ENCODE data around the gene JPT2. TPM values are rescaled to one million over a fixed set of nuclear protein-coding genes. Genes with fewer than 3 reads are reported as not detected.

JPT2 gene
- total RNA-seq, 4 donors from 2014 or later = 20.8 to 57.5 (median 38.2) TPM

DNA sequence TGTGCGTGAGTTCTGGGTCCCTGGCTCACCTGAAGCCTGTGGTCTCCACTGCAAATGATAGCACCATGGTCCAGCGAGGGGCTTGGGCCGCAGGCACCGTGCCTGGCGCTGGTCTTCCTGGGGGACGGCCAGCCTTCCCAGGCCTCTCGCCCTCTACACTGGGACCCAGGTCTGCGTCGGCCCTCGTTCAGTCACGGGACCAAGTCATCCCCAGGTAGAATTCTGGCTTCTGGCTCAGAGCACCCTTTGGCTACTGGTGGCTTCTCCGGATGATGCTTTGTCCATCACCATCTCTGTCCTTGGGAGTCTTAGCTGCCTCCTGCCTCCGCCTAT is 45.5 kb upstream of the JPT2 start:
- Histone ChIP-seq H3K36me3 (peaks cover 45 to 92% (median 75%) of the 10 kb centered on the region in 4 donors), H3K4me1 (peaks cover 0 to under 1% (median 0%) of the 10 kb centered on the region in 4 donors), H3K27me3 (no peaks in the 10 kb centered on the region), H3K4me3 (no peak overlapping the region), H3K9me3 (no peaks in the 10 kb centered on the region), H3K27ac (replicated peaks in 1 of 4) (no peak overlapping the region)
- DNase-seq (ENCODE audit: extremely low spot score) = no peak
- WGBS = 97% methylated on average over 13 of the region's 13 CpGs
- intact Hi-C loops (cut with DNase I) = no loop called here
- TF ChIP-seq, protein P1, sequence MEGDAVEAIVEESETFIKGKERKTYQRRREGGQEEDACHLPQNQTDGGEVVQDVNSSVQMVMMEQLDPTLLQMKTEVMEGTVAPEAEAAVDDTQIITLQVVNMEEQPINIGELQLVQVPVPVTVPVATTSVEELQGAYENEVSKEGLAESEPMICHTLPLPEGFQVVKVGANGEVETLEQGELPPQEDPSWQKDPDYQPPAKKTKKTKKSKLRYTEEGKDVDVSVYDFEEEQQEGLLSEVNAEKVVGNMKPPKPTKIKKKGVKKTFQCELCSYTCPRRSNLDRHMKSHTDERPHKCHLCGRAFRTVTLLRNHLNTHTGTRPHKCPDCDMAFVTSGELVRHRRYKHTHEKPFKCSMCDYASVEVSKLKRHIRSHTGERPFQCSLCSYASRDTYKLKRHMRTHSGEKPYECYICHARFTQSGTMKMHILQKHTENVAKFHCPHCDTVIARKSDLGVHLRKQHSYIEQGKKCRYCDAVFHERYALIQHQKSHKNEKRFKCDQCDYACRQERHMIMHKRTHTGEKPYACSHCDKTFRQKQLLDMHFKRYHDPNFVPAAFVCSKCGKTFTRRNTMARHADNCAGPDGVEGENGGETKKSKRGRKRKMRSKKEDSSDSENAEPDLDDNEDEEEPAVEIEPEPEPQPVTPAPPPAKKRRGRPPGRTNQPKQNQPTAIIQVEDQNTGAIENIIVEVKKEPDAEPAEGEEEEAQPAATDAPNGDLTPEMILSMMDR (IDR thresholded peaks at IDR 0.05) = no peak
- TF ChIP-seq POLR2A (IDR thresholded peaks at IDR 0.05; ENCODE audit: low read depth) (no peak), POLR2AphosphoS5 (IDR thresholded peaks at IDR 0.05) (no peak), EP300 (IDR thresholded peaks at IDR 0.05) (no peak)

DNA sequence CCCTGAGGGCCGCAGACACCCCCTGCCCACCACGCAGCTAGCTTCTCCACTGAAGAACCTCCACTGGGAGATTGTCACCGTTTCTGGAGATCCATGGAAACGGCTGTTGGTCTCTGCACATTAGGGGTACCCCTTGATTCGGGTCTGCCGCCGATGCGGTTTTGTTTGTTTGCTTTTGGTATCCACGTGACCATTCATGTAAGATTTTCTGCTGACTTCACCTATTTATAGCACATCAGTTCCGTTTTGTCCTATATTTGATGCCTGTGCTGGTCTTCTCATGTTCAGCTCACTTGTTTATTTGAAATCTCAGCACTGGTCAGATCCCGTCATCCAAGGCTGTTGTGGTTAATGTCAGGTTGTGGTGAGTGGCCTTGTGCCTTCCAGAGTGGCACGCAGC is 44.8 kb upstream of the JPT2 start:
- Histone ChIP-seq H3K27me3 (no peaks in the 10 kb centered on the region), H3K4me3 (no peak overlapping the region), H3K27ac (replicated peaks in 1 of 4) (no peak overlapping the region), H3K36me3 (peaks cover 52 to 92% (median 81%) of the 10 kb centered on the region in 4 donors), H3K4me1 (no peaks in the 10 kb centered on the region), H3K9me3 (no peaks in the 10 kb centered on the region)
- no peak for DNase-seq (ENCODE audit: extremely low spot score)
- intact Hi-C loops (cut with DNase I) = no loop called here
- WGBS = 91% methylated on average over 12 of the region's 12 CpGs
- TF ChIP-seq POLR2A (IDR thresholded peaks at IDR 0.05; ENCODE audit: low read depth) = no peak

DNA sequence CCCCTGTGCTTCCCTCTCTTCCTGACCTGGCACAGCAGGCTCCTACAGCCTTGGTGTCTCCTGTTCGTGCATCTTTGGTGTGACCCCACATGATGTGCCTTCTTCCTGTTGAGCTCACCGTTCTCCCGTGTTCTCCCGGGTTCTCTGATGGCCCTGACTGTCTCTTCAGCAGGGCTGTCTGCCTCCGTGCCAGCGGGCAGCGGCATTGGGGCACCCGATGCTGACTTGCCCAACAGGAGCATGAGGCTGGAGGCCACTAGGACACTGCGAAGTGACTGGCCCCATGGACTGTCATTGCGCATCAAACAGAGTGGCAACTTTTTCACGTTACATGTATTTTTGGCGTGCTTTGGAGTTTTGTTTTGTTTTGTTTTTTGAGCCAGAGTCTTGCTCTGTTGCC is 43.5 kb upstream of the JPT2 start:
- no peaks in the 10 kb centered on the region for H3K9me3 ChIP-seq
- H3K27me3 ChIP-seq = no peaks in the 10 kb centered on the region
- H3K4me3 ChIP-seq = no peak overlapping the region
- peaks cover 57 to 92% (median 82%) of the 10 kb centered on the region in 4 donors for H3K36me3 ChIP-seq
- no peaks in the 10 kb centered on the region for H3K4me1 ChIP-seq
- no peak overlapping the region for H3K27ac ChIP-seq (replicated peaks in 1 of 4)
- DNase-seq (ENCODE audit: extremely low spot score) = no peak
- TF ChIP-seq, protein P1 (IDR thresholded peaks at IDR 0.05) = no peak
- no peak for TF ChIP-seq POLR2AphosphoS5 (IDR thresholded peaks at IDR 0.05)
- TF ChIP-seq POLR2A (IDR thresholded peaks at IDR 0.05; ENCODE audit: low read depth) = no peak
- no peak for TF ChIP-seq EP300 (IDR thresholded peaks at IDR 0.05)
- intact Hi-C loops (cut with DNase I) = no loop called here
- WGBS = 87% methylated on average over 12 of the region's 12 CpGs

DNA sequence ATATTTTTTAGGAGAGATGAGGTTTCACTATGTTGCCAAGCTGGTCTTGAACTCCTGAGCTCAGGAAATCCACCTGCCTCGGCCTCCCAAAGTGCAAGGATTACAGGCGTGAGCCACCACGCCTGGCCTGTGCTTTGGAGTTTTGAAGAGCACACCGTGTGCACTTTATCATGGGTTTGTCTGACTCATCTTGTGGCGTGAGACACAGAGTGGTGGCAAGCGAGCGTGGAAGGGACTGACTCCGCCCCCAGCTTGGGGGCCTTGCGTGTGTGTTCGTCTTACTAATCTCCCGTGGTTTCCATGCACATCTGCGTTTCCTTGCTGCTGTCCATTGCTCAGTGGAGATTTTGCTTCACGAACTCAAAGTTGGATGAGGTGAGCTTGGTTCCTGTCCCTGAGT is 43.0 kb upstream of the JPT2 start:
- no peak overlapping the region for H3K27ac ChIP-seq (replicated peaks in 1 of 4)
- no peak for DNase-seq (ENCODE audit: extremely low spot score)
- H3K9me3 ChIP-seq = no peaks in the 10 kb centered on the region
- H3K27me3 ChIP-seq = no peaks in the 10 kb centered on the region
- H3K4me1 ChIP-seq = no peaks in the 10 kb centered on the region
- TF ChIP-seq POLR2AphosphoS5 (IDR thresholded peaks at IDR 0.05) = no peak
- TF ChIP-seq, protein P1 (IDR thresholded peaks at IDR 0.05) = no peak
- no peak for TF ChIP-seq POLR2A (IDR thresholded peaks at IDR 0.05; ENCODE audit: low read depth)
- no peak for TF ChIP-seq EP300 (IDR thresholded peaks at IDR 0.05)
- no peak overlapping the region for H3K4me3 ChIP-seq
- peaks cover 60 to 92% (median 84%) of the 10 kb centered on the region in 4 donors for H3K36me3 ChIP-seq
- 87% methylated on average over 13 of the region's 13 CpGs for WGBS
- intact Hi-C loops (cut with DNase I) = no loop called here

DNA sequence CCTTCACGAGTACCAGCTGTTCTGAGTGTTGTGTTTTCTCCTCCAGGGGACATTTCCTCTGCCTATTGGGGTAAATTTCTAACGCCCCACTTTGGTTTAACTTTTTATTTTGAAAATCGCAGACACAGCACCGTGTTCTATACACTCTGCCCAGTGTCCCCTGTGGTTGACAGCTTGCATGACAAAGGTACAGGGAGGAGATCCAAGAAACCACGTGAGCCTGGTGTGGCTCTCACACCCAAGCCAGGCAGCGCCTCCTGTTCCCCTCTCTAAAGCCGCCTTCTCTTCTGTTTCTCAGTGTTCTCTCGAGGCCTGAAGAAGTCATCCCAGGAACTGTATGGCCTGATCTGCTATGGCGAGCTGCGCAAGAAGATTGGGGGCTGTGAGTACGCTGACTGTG is 40.6 kb upstream of the JPT2 start:
- Histone ChIP-seq H3K4me1 (peaks cover 0 to 12% (median 3%) of the 10 kb centered on the region in 4 donors), H3K9me3 (no peaks in the 10 kb centered on the region), H3K4me3 (no peak overlapping the region), H3K36me3 (peaks cover 69 to 96% (median 90%) of the 10 kb centered on the region in 4 donors), H3K27ac (replicated peaks in 1 of 4) (no peak overlapping the region), H3K27me3 (no peaks in the 10 kb centered on the region)
- intact Hi-C loops (cut with DNase I) = no loop called here
- TF ChIP-seq EP300 (IDR thresholded peaks at IDR 0.05) (no peak), POLR2A (IDR thresholded peaks at IDR 0.05; ENCODE audit: low read depth) (no peak), POLR2AphosphoS5 (IDR thresholded peaks at IDR 0.05) (no peak)
- TF ChIP-seq, protein P1 (IDR thresholded peaks at IDR 0.05) = no peak
- 88% methylated on average over 11 of the region's 11 CpGs for WGBS
- no peak for DNase-seq (ENCODE audit: extremely low spot score)

Measured in esophagus muscularis mucosa (tissue), 4 donors.